ENCODE measurements around the gene ABCA2. TPM values are rescaled to one million over a fixed set of nuclear protein-coding genes. Genes with fewer than 3 reads are reported as not detected.
A peak's percentile ranks its signal among the peaks of the same experiment; 100 is the strongest.

ABCA2 gene
- total RNA-seq, 1 experiment from 2014 or later = 2.2 TPM

- no peak for DNase-seq (ENCODE audit: low read depth)
Observed at GRCh38 chr9:136981588-136982231, 46.3 kb downstream of the ABCA2 start.

DNA sequence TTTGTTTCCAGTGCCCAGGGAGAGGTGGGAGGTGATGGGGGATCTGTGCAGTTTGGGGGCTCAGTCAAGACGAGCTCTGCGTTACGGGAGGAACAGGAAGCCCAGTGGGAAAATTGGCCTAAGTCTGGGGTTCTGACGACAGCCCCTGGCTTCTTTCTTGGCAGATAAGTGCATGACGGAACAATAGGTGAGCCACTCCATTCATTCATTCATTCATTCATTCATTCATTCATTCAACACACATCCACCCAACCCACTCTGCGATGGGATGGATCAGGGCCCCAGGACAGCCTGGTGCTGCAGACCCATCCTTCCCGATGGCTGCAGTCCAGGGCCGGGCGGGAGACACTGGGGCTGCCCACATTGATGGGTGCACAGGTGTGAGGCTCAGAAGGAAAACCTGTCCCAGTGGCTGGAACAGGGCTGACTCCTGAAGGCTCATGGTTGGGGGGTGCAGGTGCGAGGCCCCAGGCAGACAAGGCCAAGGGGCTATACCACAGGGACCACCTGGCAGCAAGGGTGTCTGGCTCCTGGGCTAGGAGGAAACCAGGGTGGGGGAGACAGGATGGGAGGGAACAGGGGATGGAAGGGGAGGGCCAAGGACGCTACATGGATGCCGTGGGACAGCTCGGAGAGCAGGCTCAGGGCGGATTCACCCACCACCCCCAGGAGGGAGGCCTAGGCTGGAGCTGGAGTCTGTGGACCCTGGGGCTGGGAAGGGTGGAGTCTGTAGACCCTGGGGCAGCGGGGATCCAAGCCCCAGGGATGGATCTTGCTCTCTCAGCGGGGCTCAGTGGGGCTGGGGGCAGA is 47.2 kb downstream of the ABCA2 start:
- no peak for DNase-seq (ENCODE audit: low read depth)

DNA sequence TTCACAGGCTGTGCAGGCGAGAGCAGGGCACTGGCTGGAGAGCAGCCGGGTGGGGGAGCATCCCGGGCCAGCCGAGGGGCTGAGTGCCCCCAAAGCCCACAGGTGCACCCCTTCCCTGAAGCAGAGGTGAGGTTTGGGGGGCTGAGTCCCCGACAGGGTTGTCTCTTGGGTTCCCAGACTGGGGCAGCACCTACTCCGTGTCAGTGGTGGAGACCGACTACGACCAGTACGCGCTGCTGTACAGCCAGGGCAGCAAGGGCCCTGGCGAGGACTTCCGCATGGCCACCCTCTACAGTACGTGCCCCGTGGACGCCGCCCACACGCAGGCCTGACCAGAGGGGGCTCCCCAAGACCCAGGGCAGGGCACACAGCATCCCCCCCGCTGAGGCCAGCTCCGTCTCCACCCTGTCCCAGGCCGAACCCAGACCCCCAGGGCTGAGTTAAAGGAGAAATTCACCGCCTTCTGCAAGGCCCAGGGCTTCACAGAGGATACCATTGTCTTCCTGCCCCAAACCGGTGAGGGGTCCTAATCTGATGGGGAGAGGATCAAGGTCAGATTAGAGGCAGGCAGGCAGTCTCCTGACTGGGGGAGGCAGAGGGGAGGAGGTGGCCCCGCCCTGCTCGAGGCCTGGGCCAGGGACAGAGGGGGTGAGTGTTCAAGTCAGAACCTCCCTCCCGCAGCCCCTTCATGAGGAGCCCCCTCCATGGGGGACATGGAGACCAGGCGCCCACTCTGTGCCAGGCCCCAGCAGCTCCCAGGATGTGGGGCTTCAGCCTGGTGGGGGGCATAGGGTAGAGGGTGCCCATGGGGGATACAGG is 48.1 kb downstream of the ABCA2 start:
- no peak for DNase-seq (ENCODE audit: low read depth)

GRCh38 chr9:136978865-136979544 is 49.0 kb downstream of the ABCA2 start:
- no peak for DNase-seq (ENCODE audit: low read depth)

- DNase-seq (ENCODE audit: low read depth) = peak; percentile 79
Observed at GRCh38 chr9:136978073-136978864, 49.8 kb downstream of the ABCA2 start.

DNA sequence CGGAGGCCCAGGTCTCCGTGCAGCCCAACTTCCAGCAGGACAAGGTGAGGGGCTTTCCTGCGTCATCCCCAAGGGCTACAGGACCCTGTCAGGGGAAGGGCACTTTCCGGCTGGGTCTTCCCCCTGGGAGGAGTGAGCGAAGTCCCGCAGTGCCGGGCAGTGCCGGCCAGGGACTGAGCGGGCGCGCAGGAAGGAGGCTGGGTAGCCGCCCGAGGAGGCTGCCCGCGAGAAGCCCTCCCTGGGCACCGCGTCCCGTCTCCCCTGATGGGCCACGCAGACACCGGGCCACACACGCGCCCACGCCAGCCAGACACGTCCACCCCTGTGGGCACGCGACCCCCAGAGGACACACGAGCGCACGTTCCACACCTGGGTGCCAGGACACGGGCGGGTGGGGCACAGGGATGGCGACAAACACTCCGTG is 50.4 kb downstream of the ABCA2 start:
- DNase-seq (ENCODE audit: low read depth) = no peak

GRCh38 chr9:136977223-136977622 is 50.8 kb downstream of the ABCA2 start, which contains the start of gene PTGDS:
TSS of gene PTGDS (plus strand) at chr9:136977504. CDS start at chr9:136977579, 75 bp downstream.
- no peak for DNase-seq (ENCODE audit: low read depth)

DNA sequence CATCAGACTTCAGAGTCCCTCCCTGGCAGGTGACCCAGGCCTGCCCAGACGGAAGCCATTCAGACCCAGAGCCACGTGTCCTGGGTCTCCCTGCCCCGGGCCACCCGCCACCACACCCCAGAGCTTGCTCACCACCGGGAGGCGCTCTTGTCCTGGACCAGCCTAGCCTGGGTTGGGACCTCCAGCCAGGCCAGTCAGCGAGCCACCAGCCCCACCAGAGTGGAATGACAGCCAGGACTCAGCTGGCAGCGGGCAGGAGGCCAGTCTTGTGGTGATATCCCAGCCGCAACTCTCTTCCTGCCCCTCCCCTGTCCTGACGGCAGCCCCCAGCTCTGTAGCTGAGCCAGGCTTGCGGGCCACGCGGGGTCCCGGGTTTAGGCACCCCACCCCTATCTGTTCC is 52.4 kb downstream of the ABCA2 start:
- DNase-seq (ENCODE audit: low read depth) = peak; percentile 80

DNA sequence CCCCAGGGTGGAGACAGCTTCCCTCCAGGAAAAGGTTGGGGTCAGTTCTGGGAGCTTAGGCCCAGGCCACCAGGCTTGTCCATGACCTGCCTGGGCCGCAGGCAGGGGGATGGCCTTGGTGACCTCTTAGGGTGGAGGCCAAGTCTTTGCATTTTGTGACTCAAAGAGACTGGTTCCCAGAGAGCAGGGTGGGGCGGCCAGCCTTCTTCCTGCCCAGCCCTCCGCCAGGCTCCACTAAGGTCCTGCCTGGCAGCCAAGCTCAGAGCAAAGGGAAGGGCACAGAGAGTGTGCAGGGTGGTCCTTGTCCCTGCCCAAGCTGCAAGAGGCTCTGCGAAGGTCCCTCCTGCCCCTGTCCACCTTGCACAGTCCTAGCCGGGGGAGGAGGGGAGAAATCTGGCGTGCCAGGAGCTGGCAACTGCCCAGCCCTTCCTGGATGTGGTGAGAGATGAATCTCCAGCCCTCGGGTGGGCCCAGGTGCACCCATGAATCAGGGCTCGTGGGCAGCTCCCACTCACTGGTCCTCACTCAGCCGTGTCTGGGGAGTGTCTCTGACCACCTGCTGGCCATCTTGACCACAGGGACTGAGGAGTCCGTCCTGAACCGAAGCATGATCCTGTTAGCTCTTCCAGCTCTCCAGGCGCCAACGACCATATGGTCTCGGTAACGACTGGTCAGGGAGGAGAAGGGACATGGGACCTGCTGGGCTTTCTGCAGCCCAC is 53.1 kb downstream of the ABCA2 start:
- no peak for DNase-seq (ENCODE audit: low read depth)

- DNase-seq (ENCODE audit: low read depth) = no peak
Observed at GRCh38 chr9:136973618-136974617, 54.1 kb downstream of the ABCA2 start.

DNA sequence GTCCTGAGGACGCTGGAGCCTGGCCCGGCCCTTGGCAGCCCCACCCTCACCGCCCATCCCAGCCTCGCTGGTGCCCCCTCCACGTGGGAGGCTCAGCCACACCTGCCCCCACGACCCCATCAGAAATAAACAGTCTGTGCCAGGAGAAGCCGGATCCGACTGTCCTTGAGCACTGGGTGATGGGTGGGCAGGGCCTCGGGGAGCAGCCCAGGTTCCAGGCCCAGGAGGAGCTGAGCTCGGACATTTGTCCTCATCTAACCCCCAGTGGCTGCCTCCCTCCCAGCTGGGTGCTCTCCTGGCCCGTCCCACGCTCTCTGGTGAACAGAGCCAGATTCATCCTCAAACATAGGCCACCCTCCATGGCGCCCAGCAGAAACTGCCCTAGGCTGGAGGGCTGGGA is 55.3 kb downstream of the ABCA2 start:
- no peak for DNase-seq (ENCODE audit: low read depth)

- no peak for DNase-seq (ENCODE audit: low read depth)
Observed at GRCh38 chr9:136972335-136972734, 55.7 kb downstream of the ABCA2 start.

DNA sequence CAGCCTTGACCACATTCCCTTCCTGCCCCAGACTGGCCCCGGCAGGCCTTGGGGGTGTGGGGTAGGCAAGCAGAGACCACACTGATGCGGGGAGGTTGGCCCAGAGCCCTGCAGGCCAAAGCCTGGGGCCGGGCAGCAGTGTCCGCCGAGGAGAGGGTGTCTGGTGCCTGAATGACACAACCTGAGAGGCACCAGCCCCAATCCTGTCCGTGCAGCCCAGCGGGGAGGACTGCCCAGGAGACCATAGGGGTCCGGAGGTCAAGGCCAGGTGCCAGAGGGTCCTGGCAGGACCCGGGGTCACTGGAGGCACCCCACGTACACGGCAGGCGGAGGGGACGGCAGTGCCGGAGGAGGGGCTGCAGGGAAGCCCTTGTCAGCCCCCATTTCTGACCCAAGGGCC is 56.3 kb downstream of the ABCA2 start:
- DNase-seq (ENCODE audit: low read depth) = no peak

DNA sequence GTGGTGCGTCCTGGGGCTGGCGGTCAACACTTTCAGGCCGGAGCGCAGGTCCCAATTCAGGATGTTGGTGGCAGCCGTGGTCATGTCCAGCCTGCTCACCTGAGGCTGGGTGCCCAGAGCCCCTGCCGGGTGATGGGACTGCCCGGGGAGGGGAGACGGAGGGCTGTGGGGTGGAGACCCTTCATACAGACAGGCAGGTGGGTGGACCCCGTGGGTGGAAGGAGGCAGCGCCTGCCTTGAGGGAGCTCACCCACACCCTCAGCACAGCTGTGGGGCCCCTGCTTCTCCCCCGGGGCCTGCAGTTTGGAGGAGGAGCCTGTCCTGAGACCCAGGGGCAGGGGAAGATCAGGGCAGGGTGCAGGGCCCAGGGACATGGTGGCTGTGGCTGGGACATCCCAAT is 57.7 kb downstream of the ABCA2 start:
- DNase-seq (ENCODE audit: low read depth) = no peak

- DNase-seq (ENCODE audit: low read depth) = no peak
Observed at GRCh38 chr9:136969774-136970173, 58.3 kb downstream of the ABCA2 start.

GRCh38 chr9:136969150-136969549 is 58.9 kb downstream of the ABCA2 start:
- no peak for DNase-seq (ENCODE audit: low read depth)

DNA sequence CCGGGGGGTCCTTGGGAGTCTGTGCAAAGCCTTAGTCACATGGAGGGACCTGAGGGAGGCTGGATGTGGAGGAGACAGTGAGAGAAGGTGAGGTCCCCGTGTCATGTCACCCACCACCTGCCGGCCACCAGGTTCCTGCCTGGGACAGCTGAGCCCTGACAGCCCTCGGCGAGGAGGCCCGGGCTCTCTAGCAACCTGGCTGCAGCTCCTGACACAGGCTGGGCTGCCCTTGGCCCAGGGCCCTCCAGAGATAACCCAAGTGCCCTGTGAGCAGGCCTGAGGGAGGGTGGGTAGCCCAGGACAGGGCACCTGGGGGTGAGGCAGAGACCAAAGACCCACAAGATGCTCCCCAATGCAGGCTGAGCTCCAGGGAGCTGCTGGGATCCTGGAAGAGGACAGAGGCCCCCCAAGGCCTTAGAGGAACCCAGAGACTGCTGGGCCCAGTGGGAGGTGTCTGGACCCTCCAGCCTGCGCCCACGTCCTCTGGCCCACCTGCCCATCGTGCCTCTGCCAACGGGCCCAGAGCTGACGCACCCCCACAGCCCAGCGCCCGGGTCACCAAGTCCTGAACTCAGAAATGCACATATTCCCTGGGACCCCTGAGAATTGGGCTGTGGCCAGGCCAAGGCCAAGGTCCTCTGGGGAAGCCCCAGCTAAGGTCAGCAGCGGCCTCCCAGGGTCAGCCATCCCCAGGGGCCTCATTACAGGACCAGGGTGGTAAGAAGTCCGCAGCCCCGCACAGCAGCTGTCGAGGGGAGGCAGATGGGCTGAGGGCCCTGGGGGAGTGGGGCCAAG is 59.5 kb downstream of the ABCA2 start:
- DNase-seq (ENCODE audit: low read depth) = no peak
